Activated T-helper 2 cell treated with anti-CD3 and anti-CD28 coated beads, Interferon-gamma antibody, Interleukin-2, Interleukin-4, amounts not matched to agents 10 μg/mL and 5 μg/mL and 100 μg/mL, durations not matched to agents 14 hours and 24 hours and 36 hours (primary cell): ENCODE results near the gene FAM50A. TPM values are rescaled to one million over a fixed set of nuclear protein-coding genes. Genes with fewer than 3 reads are reported as not detected.

ENCODE experiments used
- DNase-seq: peaks from one replicate; pipeline ENCODE4 v3.0.0; 2021; ENCODE audit warnings: low spot score
- H3K27ac Mint-ChIP-seq: one replicate; pipeline ENCODE4 v1.8.0; 2021; ENCODE audit warnings: mixed read lengths
- H3K27me3 Mint-ChIP-seq: one replicate; pipeline ENCODE4 v1.8.0; 2021; ENCODE audit warnings: low read depth, mixed read lengths
- H3K36me3 Mint-ChIP-seq: one replicate; pipeline ENCODE4 v1.8.0; 2021; ENCODE audit warnings: low read depth, mixed read lengths
- H3K4me1 Mint-ChIP-seq: one replicate; pipeline ENCODE4 v1.8.0; 2021; ENCODE audit warnings: low read depth, mixed read lengths
- H3K4me3 Mint-ChIP-seq: one replicate; pipeline ENCODE4 v1.8.0; 2021; ENCODE audit warnings: low read depth, mild to moderate bottlenecking, moderate library complexity, mixed read lengths
- H3K9me3 Mint-ChIP-seq: one replicate; pipeline ENCODE4 v1.8.0; 2021; ENCODE audit warnings: mixed read lengths
- intact Hi-C: fragments of 100-400 bp; cut with micrococcal nuclease; formaldehyde crosslinking; loops from one replicate; pipeline ENCODE4 v1.15.1; 2023
- total RNA-seq: library from RNA; stranded (reverse); gene quantifications from 2 replicates; pipeline ENCODE4 v1.2.3, GENCODE V29; 2022

FAM50A gene
- total RNA-seq, 1 donor from 2014 or later: 84.1 TPM

- no peaks in the 10 kb centered on the region for H3K4me1 Mint-ChIP-seq
- H3K4me3 Mint-ChIP-seq: no peak overlapping the region
- DNase-seq: no peak
- H3K36me3 Mint-ChIP-seq: peaks cover 18% of the 10 kb centered on the region
- H3K9me3 Mint-ChIP-seq: no peaks in the 10 kb centered on the region
- no peaks in the 10 kb centered on the region for H3K27me3 Mint-ChIP-seq
- intact Hi-C loops: no loop called here
- no peak overlapping the region for H3K27ac Mint-ChIP-seq
Observed at GRCh38 chrX:154465601-154466000, 21.7 kb downstream of the FAM50A start.

- Mint-ChIP-seq H3K4me3 (no peak overlapping the region), H3K9me3 (no peaks in the 10 kb centered on the region), H3K36me3 (peaks cover 20% of the 10 kb centered on the region), H3K4me1 (no peaks in the 10 kb centered on the region), H3K27ac (no peak overlapping the region), H3K27me3 (no peaks in the 10 kb centered on the region)
- DNase-seq: no peak
- intact Hi-C loops: no loop called here
Observed at GRCh38 chrX:154466036-154466435, 22.1 kb downstream of the FAM50A start.

- no peaks in the 10 kb centered on the region for H3K4me1 Mint-ChIP-seq
Observed at GRCh38 chrX:154466907-154467306, 23.0 kb downstream of the FAM50A start.

DNA sequence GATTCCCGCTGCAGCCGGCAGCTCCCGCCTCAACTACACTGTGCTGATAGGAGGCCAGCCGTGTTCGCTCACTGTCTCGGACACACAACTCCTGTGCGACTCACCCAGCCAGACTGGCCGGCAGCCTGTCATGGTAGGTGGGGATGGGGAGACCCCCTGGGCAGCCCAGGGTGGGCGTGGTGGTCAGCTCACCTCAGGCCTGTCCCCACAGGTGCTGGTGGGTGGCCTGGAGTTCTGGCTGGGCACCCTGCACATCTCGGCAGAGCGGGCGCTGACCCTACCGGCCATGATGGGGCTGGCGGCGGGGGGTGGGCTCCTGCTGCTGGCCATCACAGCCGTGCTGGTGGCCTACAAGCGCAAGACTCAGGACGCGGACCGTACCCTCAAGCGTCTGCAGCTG lies 23.6 kb downstream of the FAM50A start:
- Mint-ChIP-seq H3K4me1 (no peaks in the 10 kb centered on the region), H3K27ac (no peak overlapping the region), H3K27me3 (no peaks in the 10 kb centered on the region), H3K36me3 (peaks cover 26% of the 10 kb centered on the region), H3K4me3 (no peak overlapping the region), H3K9me3 (no peaks in the 10 kb centered on the region)
- intact Hi-C loops: no loop called here
- DNase-seq: no peak

More at GRCh38 chrX:154466907-154467306, 23.0 kb downstream of the FAM50A start:
- intact Hi-C loops: no loop called here
- no peak overlapping the region for H3K4me3 Mint-ChIP-seq
- H3K27me3 Mint-ChIP-seq: no peaks in the 10 kb centered on the region
- DNase-seq: no peak
- peaks cover 23% of the 10 kb centered on the region for H3K36me3 Mint-ChIP-seq
- H3K27ac Mint-ChIP-seq: no peak overlapping the region
- no peaks in the 10 kb centered on the region for H3K9me3 Mint-ChIP-seq

DNA sequence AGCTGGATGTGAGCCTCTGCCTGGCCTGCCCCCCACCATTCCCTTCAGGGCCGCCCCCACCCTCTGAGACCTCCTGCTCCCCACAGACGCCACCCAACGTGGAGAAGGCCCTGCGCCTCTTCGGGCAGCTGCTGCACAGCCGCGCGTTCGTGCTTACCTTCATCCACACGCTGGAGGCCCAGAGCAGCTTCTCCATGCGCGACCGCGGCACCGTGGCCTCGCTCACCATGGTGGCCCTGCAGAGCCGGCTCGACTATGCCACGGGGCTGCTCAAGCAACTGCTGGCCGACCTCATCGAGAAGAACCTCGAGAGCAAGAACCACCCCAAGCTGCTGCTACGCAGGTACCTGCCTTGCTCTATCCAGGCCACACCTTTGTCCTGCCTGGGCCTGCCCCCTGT lies 24.3 kb downstream of the FAM50A start:
- H3K4me3 Mint-ChIP-seq: no peak overlapping the region
- H3K27me3 Mint-ChIP-seq: no peaks in the 10 kb centered on the region
- DNase-seq: no peak
- no peaks in the 10 kb centered on the region for H3K9me3 Mint-ChIP-seq
- intact Hi-C loops: no loop called here
- H3K27ac Mint-ChIP-seq: no peak overlapping the region
- H3K4me1 Mint-ChIP-seq: no peaks in the 10 kb centered on the region
- peaks cover 23% of the 10 kb centered on the region for H3K36me3 Mint-ChIP-seq

DNA sequence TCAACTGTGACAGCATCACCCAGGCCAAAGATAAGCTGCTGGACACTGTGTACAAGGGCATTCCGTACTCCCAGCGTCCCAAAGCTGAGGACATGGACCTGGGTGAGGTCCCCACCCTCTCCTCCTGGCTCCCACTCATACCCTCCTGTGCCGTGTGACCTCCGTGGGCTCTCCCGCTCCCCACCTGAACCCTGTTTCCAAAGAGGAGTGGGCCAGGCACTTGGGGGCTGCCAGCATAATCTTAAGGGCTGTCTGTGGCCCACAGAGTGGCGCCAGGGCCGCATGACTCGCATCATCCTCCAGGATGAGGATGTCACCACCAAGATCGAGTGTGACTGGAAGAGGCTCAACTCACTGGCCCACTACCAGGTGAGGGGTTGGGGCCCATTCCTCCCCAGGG lies 25.2 kb downstream of the FAM50A start:
- DNase-seq: no peak
- Mint-ChIP-seq H3K27ac (no peak overlapping the region), H3K4me1 (no peaks in the 10 kb centered on the region), H3K4me3 (no peak overlapping the region), H3K9me3 (no peaks in the 10 kb centered on the region), H3K27me3 (no peaks in the 10 kb centered on the region), H3K36me3 (peaks cover 28% of the 10 kb centered on the region)
- intact Hi-C loops: no loop called here

- Mint-ChIP-seq H3K27me3 (no peaks in the 10 kb centered on the region), H3K4me3 (no peak overlapping the region), H3K36me3 (peaks cover 28% of the 10 kb centered on the region), H3K27ac (no peak overlapping the region), H3K9me3 (no peaks in the 10 kb centered on the region), H3K4me1 (no peaks in the 10 kb centered on the region)
- intact Hi-C loops: no loop called here
- DNase-seq: no peak
Observed at GRCh38 chrX:154469880-154470279, 25.9 kb downstream of the FAM50A start.

GRCh38 chrX:154470434-154470833 lies 26.5 kb downstream of the FAM50A start:
- Mint-ChIP-seq H3K27me3 (no peaks in the 10 kb centered on the region), H3K9me3 (no peaks in the 10 kb centered on the region), H3K27ac (no peak overlapping the region), H3K36me3 (peaks cover 29% of the 10 kb centered on the region), H3K4me3 (no peak overlapping the region), H3K4me1 (no peaks in the 10 kb centered on the region)
- intact Hi-C loops: no loop called here
- no peak for DNase-seq

GRCh38 chrX:154470914-154471568 lies 27.1 kb downstream of the FAM50A start:
- Mint-ChIP-seq H3K27ac (no peak overlapping the region), H3K9me3 (no peaks in the 10 kb centered on the region), H3K36me3 (peaks cover 32% of the 10 kb centered on the region), H3K4me3 (no peak overlapping the region), H3K27me3 (no peaks in the 10 kb centered on the region), H3K4me1 (peaks cover 2% of the 10 kb centered on the region)
- no peak for DNase-seq
- intact Hi-C loops: no loop called here

DNA sequence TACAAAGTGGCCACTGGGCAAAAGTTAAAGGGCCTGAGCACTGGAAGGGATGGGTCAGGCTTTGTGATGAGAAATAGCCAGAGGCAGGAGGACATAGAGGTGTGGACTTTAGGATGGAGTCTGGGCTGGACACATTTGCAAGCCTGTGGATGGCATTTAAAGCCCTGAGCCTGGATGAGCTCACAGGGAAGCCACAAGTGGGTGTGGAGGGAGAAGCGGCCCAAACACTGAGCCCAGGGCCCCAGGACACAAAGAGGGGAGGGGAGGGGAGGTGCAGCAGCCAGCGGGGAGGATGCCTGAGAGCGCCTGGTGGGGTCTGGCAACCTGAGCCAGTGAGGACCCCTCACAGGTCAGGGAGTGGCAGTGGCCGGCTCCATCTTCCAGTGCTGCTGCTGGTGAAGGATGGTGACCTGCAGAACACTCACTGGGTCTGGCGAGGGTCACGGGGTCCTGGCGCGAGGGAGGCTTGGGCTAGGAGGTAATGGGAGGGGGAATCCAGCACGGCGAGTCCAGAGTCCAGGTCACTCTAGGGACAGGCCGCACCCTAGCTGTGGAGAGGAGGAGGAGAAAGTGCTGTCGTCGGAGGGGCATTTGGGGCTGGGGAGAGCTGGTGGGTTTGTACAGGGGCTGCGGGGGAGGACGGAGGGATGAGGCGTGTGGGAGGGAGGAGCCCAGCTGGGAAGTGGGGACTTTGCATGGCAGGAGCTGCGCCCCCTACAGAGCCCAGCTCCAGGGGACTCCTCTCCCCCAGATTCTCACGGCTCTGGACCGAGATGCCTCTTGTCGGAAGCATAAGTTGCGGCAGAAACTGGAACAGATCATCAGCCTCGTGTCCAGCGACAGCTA lies 28.1 kb downstream of the FAM50A start:
- H3K9me3 Mint-ChIP-seq: no peaks in the 10 kb centered on the region
- no peak overlapping the region for H3K4me3 Mint-ChIP-seq
- no peak for DNase-seq
- H3K27ac Mint-ChIP-seq: no peak overlapping the region
- peaks cover 32% of the 10 kb centered on the region for H3K36me3 Mint-ChIP-seq
- intact Hi-C loops: no loop called here
- peaks cover 2% of the 10 kb centered on the region for H3K4me1 Mint-ChIP-seq
- H3K27me3 Mint-ChIP-seq: no peaks in the 10 kb centered on the region

- no peak for DNase-seq
- peaks cover 32% of the 10 kb centered on the region for H3K36me3 Mint-ChIP-seq
- H3K4me1 Mint-ChIP-seq: peaks cover 5% of the 10 kb centered on the region
- H3K9me3 Mint-ChIP-seq: no peaks in the 10 kb centered on the region
- no peaks in the 10 kb centered on the region for H3K27me3 Mint-ChIP-seq
- intact Hi-C loops: no loop called here
- H3K4me3 Mint-ChIP-seq: no peak overlapping the region
- H3K27ac Mint-ChIP-seq: no peak overlapping the region
Observed at GRCh38 chrX:154472685-154473632, 29.0 kb downstream of the FAM50A start.

- Mint-ChIP-seq H3K27me3 (no peaks in the 10 kb centered on the region), H3K4me3 (no peak overlapping the region), H3K27ac (no peak overlapping the region), H3K36me3 (peaks cover 30% of the 10 kb centered on the region), H3K4me1 (peaks cover 5% of the 10 kb centered on the region), H3K9me3 (no peaks in the 10 kb centered on the region)
- intact Hi-C loops: no loop called here
- no peak for DNase-seq
Observed at GRCh38 chrX:154473683-154474082, 29.7 kb downstream of the FAM50A start.
